ENCODE data around the gene HYAL3. TPM values are rescaled to one million over a fixed set of nuclear protein-coding genes. Genes with fewer than 3 reads are reported as not detected.
A peak's percentile ranks its signal among the peaks of the same experiment; 100 is the strongest.

Gene HYAL3
- total RNA-seq, 1 experiment from 2014 or later: 20.8 TPM

- H3K4me1 ChIP-seq (ENCODE audit: insufficient read depth, low read length): peaks cover 35% of the 10 kb centered on the region
- no peaks in the 10 kb centered on the region for H3K27me3 ChIP-seq (ENCODE audit: low read length)
- TF ChIP-seq EZH2 (IDR thresholded peaks at IDR 0.05; ENCODE audit: low read length, unreplicated experiment): no peak
- TF ChIP-seq EZH2phosphoT487 (IDR thresholded peaks at IDR 0.05; ENCODE audit: borderline replicate concordance, low read length): no peak
- TF ChIP-seq CTCF (conservative IDR thresholded peaks at IDR 0.05; ENCODE audit: low read depth, low read length): no peak
- no peak for ATAC-seq
- no peak overlapping the region for H3K27ac ChIP-seq (ENCODE audit: low read length)
- CTCF ChIA-PET: no interaction called here
- H4K20me1 ChIP-seq (ENCODE audit: low read length): peaks cover 13% of the 10 kb centered on the region; the same call in 1 of the 2 replicates
- no peaks in the 10 kb centered on the region for H3K9me3 ChIP-seq (ENCODE audit: low read length)
- H3K9ac ChIP-seq (ENCODE audit: low read length): no peak overlapping the region
- POLR2A ChIA-PET (ENCODE audit: unreplicated experiment): no interaction called here
- no peaks in the 10 kb centered on the region for H3K9me2 ChIP-seq (replicated peaks; ENCODE audit: low read length)
- peaks cover 26% of the 10 kb centered on the region; the same call in 1 of the 2 replicates for H3K36me3 ChIP-seq (ENCODE audit: low read depth, low read length)
- H3F3A ChIP-seq (ENCODE audit: low read length, unreplicated experiment): no peaks in the 10 kb centered on the region
- DNase-seq: no peak
- H3K4me2 ChIP-seq (ENCODE audit: low read length): no peak overlapping the region
- H3K4me3 ChIP-seq (ENCODE audit: low read length): no peak overlapping the region
- intact Hi-C loops (cut with micrococcal nuclease): no loop called here
- peaks cover 61% of the 10 kb centered on the region for H3K79me2 ChIP-seq (ENCODE audit: low read length)
- H2AFZ ChIP-seq (ENCODE audit: low read length): no peak overlapping the region
- BruUV-seq (replicated peaks): no TSS peak
Observed at GRCh38 chr3:50331364-50331907, 32.2 kb upstream of the HYAL3 start.

- ChIA-PET CTCF (no interaction called here), POLR2A (ENCODE audit: unreplicated experiment) (no interaction called here)
- Histone ChIP-seq H3K27me3 (ENCODE audit: low read length) (no peaks in the 10 kb centered on the region), H3K27ac (ENCODE audit: low read length) (no peak overlapping the region), H3K9me2 (replicated peaks; ENCODE audit: low read length) (no peaks in the 10 kb centered on the region), H3F3A (ENCODE audit: low read length, unreplicated experiment) (no peaks in the 10 kb centered on the region), H3K9ac (ENCODE audit: low read length) (no peak overlapping the region), H3K4me1 (ENCODE audit: insufficient read depth, low read length) (peaks cover 26% of the 10 kb centered on the region), H2AFZ (ENCODE audit: low read length) (no peak overlapping the region), H3K36me3 (ENCODE audit: low read depth, low read length) (peaks cover 26% of the 10 kb centered on the region; the same call in 1 of the 2 replicates), H3K79me2 (ENCODE audit: low read length) (peaks cover 54% of the 10 kb centered on the region), H3K4me2 (ENCODE audit: low read length) (no peak overlapping the region), H4K20me1 (ENCODE audit: low read length) (peaks cover 12% of the 10 kb centered on the region; the same call in 1 of the 2 replicates), H3K4me3 (ENCODE audit: low read length) (no peak overlapping the region), H3K9me3 (ENCODE audit: low read length) (no peaks in the 10 kb centered on the region)
- TF ChIP-seq CTCF (conservative IDR thresholded peaks at IDR 0.05; ENCODE audit: low read depth, low read length) (no peak), EZH2phosphoT487 (IDR thresholded peaks at IDR 0.05; ENCODE audit: borderline replicate concordance, low read length) (no peak)
- intact Hi-C loops (cut with micrococcal nuclease): no loop called here
- DNase-seq (no peak), ATAC-seq (no peak)
- BruUV-seq (replicated peaks): no TSS peak
Observed at GRCh38 chr3:50330330-50330729, 31.1 kb upstream of the HYAL3 start.

- TF ChIP-seq CTCF (conservative IDR thresholded peaks at IDR 0.05; ENCODE audit: low read depth, low read length): no peak
- no peak for TF ChIP-seq EZH2 (IDR thresholded peaks at IDR 0.05; ENCODE audit: low read length, unreplicated experiment)
- no peak for TF ChIP-seq EZH2phosphoT487 (IDR thresholded peaks at IDR 0.05; ENCODE audit: borderline replicate concordance, low read length)
- Histone ChIP-seq H3K9me3 (ENCODE audit: low read length) (no peaks in the 10 kb centered on the region), H2AFZ (ENCODE audit: low read length) (peak within 1 kb of the TSS; percentile 66), H3K4me1 (ENCODE audit: insufficient read depth, low read length) (peaks cover 10% of the 10 kb centered on the region; the same call in 1 of the 2 replicates), H3K4me3 (ENCODE audit: low read length) (peak within 1 kb of the TSS; percentile 96), H3K27ac (ENCODE audit: low read length) (peak within 1 kb of the TSS; percentile 4; the same call in 1 of the 2 replicates), H3K4me2 (ENCODE audit: low read length) (peak within 1 kb of the TSS; percentile 78), H3K9me2 (replicated peaks; ENCODE audit: low read length) (no peaks in the 10 kb centered on the region), H4K20me1 (ENCODE audit: low read length) (no peaks in the 10 kb centered on the region), H3K79me2 (ENCODE audit: low read length) (peaks cover 32% of the 10 kb centered on the region), H3K27me3 (ENCODE audit: low read length) (no peaks in the 10 kb centered on the region), H3K9ac (ENCODE audit: low read length) (peak within 1 kb of the TSS; percentile 92), H3F3A (ENCODE audit: low read length, unreplicated experiment) (no peaks in the 10 kb centered on the region), H3K36me3 (ENCODE audit: low read depth, low read length) (peaks cover 26% of the 10 kb centered on the region; the same call in 1 of the 2 replicates)
- ChIA-PET POLR2A (ENCODE audit: unreplicated experiment) (interaction anchor here (0.7 to 1.7 kb wide), 3 partner anchors 9 to 13 kb away, joined by 3 to 14 read pairs (median 3); no protein-coding TSS in a partner anchor), CTCF (interaction anchor here (0.5 to 1.0 kb wide), 7 partner anchors 9 to 974 kb away, joined by 3 to 10 read pairs (median 5); no protein-coding TSS in a partner anchor)
- ATAC-seq (peak; percentile 90), DNase-seq (peak; percentile 99)
- no TSS peak for BruUV-seq (replicated peaks)
- intact Hi-C loops (cut with micrococcal nuclease): no loop called here
Observed at GRCh38 chr3:50327943-50328691, 28.9 kb upstream of the HYAL3 start, which contains the start of gene TUSC2. TSS of gene TUSC2 (minus strand) at chr3:50328223. CDS start at chr3:50328099, 124 bp downstream.
